GM19324 (cell line): ENCODE data around the gene ADGRF3.
"Not testable (repeated sequence)": the region's sequence is repeated elsewhere in the genome, so short reads cannot be mapped to it uniquely, and the experiment has no call there.

ENCODE experiments used
- ATAC-seq: cut with Tn5 transposase; IDR thresholded peaks from one replicate; pipeline ENCODE4 v1.9.1; 2021; ENCODE audit warnings: mild to moderate bottlenecking, moderate library complexity; ENCODE audit not compliant: unreplicated experiment, low FRiP score

The ADGRF3 gene

DNA sequence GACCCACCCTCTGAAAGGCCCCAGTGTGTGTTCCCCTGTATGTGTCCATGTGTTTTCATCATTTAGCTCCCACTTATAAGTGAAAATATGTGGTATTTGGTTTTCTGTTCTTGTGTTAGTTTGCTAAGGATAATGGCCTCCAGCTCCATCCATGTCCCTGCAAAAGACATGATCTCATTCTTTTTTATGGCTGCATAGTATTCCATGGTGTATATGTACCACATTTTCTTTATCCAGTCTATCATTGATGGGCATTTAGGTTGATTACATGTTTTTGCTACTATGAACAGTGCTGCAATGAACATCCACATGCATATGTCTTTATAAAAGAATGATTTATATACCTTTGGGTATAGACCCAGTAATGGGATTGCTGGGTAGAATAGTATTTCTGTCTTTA lies 22.1 kb downstream of the ADGRF3 start:
- not testable (repeated sequence) for ATAC-seq

- ATAC-seq: no peak
Measured at GRCh38 chr2:26318950-26319349, 27.6 kb downstream of the ADGRF3 start.

- ATAC-seq: no peak
Measured at GRCh38 chr2:26317377-26318105, 29.0 kb downstream of the ADGRF3 start.

- ATAC-seq: no peak
Measured at GRCh38 chr2:26316845-26317244, 29.7 kb downstream of the ADGRF3 start.

- ATAC-seq: no peak
Measured at GRCh38 chr2:26316041-26316440, 30.5 kb downstream of the ADGRF3 start.

GRCh38 chr2:26314243-26314642 lies 32.3 kb downstream of the ADGRF3 start:
- no peak for ATAC-seq

GRCh38 chr2:26313446-26313845 lies 33.1 kb downstream of the ADGRF3 start:
- no peak for ATAC-seq

DNA sequence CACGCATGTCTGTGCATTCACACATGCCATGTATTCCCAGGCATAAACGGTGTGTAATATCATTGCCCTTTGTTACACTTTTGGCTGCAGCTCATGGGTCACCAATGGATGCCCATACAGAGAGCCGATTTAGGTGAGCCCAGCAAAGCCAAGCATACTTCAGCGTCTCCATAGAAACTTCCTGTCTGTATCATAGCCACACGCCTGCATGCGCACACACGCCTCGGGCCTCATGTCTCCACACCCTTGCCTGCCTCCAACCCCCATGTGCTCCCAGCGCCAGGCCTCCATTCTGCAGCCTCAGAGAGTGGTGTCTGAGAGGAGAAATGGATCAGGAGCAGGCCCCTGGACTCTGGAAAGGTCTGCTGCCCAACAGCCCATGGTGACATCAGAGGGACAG lies 34.1 kb downstream of the ADGRF3 start:
- no peak for ATAC-seq

- no peak for ATAC-seq
Measured at GRCh38 chr2:26309921-26310320, 36.7 kb downstream of the ADGRF3 start.

- ATAC-seq: no peak
Measured at GRCh38 chr2:26305540-26305939, 41.0 kb downstream of the ADGRF3 start.

GRCh38 chr2:26305094-26305493 lies 41.5 kb downstream of the ADGRF3 start:
- not testable (repeated sequence) for ATAC-seq

DNA sequence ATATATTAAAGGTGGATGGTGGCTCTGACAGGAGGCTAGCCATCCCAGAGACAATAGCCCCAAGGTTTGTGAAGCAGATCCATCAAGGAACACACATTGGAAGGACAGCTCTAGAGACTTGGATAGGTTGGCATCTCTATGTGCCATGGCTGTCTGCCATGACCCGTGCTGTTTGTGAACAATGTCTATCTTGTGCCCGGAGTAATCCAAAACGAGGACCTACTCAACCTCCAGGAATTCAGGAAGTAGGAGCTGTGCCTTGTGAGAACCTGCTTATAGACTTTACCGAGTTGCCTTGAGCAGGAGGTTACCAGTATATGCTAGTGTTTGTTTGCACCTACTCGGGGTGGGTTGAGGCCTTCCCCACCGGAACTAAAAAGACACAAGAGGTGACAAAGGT lies 43.7 kb downstream of the ADGRF3 start:
- no peak for ATAC-seq

GRCh38 chr2:26300234-26300925 lies 46.2 kb downstream of the ADGRF3 start:
- ATAC-seq: no peak

DNA sequence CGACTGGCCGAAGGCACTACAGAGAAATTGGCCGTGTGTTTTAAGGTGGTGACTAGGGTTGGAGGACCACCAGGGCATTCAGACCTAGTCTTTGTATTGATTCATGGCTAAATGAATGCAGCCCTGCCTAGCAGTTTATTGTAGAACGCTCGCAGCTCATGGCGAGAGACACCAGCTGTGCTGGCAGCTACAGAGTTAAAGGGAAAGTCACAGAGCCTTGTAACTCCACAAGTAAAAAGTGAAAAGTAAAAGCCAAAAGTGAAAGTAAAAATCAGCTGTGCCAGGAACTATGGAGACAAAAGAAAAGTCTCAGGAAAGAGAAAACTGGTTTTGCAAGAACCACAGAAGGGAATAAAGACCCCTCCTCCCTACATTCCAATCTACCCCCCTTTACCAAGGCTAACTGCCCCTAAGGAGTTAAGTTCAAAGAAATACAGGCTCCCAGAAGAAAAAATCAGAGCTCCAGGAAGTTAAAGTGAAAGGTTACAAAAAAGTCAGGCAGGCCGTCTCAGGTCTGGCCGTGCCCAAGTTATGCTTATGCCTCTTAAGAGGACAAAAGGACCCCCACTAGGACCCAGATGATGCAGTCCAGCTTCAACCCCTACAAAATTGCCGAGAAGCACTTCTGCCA lies 47.0 kb downstream of the ADGRF3 start:
- no peak for ATAC-seq

DNA sequence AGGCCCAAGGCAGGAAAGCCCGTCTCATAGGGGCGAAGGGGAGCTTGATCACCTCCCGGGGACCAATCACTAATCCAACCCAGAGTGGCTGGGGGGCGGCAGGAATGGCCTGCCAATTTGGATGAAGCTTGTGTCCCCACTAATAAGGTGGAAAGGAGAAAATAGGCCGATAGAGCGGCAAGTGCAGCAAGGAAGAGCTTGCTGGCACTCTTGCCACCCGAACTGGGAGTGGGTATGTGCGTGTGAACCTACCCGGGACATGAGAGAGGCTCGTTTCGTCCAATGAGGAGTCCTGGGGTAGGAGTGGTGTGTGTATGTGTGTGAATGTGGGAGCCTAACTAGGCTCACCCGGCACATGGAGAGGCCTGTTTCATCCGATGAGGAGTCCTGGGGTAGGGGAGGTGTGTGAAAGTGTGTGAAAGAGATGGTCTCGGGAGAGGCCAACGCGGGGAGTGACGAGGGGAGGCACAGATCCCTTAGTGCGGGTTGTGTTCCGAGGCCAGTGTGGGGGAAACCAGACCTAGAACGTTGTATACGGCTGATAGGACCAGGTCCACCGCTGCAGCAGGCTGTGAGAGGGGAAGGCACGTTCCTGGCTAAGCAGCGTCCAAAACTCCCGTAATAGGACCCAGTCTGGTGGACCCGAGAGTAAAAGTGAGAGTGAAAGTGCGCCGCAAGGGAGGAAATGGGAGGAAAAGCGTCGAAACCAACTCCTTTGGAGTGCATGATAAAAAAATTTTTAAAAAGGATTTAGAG lies 47.8 kb downstream of the ADGRF3 start:
- no peak for ATAC-seq

DNA sequence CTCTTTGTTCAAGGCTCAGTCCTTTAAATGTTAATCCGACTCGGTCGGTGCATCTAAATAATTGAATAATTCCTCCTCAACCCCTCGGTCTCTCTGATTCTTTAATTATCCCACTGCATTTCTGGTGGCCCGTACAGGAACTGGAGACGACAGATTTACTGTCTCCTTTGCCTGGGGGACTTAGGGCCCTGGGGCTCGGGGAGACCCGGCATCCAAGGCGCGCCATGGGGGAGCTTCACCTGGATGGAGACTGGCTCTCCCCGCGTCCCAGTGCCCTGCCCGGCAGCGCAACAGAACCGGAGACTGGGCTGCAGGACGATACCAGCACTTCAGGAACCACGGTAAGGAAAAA lies 48.3 kb downstream of the ADGRF3 start:
- ATAC-seq: no peak

DNA sequence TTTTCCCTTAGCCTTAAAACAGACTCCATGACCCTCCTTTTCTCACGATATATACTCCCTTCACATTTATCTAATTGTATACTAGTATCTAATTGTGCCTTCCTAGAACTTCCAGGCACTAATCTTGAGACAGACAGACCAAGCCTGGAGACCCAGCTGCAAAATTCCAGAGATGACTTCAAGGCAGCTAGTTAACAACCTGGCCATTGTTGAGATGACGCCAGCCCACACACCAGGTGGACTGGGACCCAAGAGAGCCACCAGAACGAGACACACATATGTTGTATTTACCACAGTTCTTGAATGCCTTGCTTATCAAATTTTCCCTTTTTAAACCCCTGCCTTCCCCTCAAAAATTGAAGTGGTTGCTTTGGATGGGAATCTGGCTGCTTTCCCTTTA lies 49.5 kb downstream of the ADGRF3 start:
- ATAC-seq: no peak

DNA sequence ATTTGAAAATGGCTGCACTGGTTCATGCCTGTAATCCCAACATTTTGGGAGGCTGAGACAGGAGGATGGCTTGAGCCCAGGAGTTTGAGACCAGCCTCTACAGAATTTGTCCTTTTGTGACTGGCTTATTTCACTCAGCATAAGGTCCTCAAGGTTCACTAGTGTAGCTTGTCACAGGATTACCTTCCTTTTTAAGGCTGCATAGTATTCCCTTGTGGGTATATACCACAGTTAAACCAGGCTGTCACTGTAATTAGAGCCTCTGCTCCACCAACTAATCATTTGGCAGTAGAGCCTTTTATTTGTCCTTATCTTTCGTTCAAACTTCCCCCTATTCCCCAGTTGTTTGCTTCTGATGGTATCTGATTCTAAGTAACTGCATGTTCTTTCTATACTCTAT lies 51.1 kb downstream of the ADGRF3 start:
- no peak for ATAC-seq

DNA sequence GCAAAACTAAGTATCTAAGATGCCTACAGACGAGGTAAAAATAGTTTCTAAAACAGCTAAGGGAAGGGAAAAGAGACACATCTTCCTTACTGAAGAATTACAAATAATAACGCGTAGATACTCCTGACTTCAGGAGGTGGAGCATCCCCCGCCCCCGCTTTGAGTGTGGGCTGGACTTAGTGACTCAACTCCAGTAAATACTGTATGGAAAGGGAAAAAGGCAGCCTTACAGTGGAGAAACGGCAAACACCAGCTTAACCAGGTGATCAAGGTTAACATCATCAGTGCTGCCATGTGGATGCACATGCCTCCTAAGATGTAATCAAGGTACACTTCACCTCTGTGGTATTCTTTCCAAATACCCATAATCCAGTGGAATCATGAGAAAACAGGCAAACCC lies 53.9 kb downstream of the ADGRF3 start:
- ATAC-seq: no peak

DNA sequence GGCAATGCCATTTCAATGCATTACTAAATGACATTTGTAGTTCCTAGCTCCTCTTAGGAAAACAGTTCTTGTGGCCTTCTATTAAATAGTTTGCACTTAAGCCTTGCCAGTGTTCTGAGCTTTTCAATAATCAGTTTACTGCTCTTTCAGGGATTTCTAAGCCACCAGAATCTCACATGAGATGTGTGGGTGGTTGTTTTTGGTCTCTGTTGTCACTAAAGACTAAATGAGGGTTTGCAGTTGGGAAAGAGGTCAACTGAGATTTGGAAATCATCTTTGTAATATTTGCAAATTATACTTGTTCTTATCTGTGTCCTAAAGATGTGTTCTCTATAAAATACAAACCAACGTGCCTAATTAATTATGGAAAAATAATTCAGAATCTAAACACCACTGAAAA lies 56.6 kb downstream of the ADGRF3 start:
- no peak for ATAC-seq

- ATAC-seq: no peak
Measured at GRCh38 chr2:26285931-26286330, 60.7 kb downstream of the ADGRF3 start.
